Stimulated activated CD4-positive, alpha-beta T cell treated with anti-CD3 and anti-CD28 coated beads, Interleukin-1b, Interleukin-23, amount 100 ng/mL, for 1 hour (primary cell): Measurements from ENCODE around the gene GPR27.

Experiments
- DNase-seq, 2 donors: peaks; one replicate each; pipeline ENCODE4 v3.0.0-alpha.2; 2020; ENCODE audit warnings: low read depth in 2 of 2

The GPR27 gene, protein sequence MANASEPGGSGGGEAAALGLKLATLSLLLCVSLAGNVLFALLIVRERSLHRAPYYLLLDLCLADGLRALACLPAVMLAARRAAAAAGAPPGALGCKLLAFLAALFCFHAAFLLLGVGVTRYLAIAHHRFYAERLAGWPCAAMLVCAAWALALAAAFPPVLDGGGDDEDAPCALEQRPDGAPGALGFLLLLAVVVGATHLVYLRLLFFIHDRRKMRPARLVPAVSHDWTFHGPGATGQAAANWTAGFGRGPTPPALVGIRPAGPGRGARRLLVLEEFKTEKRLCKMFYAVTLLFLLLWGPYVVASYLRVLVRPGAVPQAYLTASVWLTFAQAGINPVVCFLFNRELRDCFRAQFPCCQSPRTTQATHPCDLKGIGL

DNA sequence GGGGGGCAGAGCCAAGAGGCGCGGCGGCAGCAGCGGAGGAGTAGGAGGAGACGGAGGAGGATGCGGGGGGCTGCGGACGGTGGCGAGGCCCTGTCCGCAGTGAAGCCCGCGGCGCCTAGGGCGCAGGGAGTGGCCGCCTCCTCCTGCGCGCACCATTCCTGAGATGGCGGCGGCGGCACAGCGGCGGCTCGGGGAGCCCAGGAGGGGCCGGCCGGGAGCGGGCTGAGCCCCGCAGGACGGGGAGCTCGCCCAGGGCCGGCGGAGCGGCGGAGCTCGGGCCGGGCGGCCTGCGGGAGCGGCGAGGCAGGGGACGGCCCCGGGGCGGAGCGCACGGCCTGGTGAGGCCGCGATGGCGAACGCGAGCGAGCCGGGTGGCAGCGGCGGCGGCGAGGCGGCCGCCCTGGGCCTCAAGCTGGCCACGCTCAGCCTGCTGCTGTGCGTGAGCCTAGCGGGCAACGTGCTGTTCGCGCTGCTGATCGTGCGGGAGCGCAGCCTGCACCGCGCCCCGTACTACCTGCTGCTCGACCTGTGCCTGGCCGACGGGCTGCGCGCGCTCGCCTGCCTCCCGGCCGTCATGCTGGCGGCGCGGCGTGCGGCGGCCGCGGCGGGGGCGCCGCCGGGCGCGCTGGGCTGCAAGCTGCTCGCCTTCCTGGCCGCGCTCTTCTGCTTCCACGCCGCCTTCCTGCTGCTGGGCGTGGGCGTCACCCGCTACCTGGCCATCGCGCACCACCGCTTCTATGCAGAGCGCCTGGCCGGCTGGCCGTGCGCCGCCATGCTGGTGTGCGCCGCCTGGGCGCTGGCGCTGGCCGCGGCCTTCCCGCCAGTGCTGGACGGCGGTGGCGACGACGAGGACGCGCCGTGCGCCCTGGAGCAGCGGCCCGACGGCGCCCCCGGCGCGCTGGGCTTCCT, at the start of gene GPR27:
TSS of gene GPR27 (plus strand) at position 155 of the 909 bp plus-strand sequence. CDS start at position 350, 195 bp downstream.
- no peak for DNase-seq

DNA sequence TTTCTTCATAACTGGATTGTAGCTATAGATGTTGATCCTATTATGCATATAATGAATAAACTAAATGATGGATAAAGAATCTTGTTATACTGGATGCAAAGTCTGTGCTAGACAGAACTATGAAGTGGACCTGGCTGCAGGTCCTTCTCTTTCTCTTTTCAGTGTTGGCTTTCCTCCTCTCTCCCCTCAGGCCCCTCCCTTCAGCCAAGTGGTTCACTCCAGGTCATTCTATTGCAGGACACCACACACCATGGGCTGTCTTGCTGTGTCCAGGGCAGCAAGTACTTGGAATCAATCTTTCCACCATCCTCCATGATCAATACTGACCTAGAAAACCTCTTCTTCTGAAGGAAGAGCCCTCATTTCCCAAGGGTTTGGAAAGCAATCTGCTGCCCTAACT, 48.7 kb upstream of the GPR27 start:
- no peak for DNase-seq

DNA sequence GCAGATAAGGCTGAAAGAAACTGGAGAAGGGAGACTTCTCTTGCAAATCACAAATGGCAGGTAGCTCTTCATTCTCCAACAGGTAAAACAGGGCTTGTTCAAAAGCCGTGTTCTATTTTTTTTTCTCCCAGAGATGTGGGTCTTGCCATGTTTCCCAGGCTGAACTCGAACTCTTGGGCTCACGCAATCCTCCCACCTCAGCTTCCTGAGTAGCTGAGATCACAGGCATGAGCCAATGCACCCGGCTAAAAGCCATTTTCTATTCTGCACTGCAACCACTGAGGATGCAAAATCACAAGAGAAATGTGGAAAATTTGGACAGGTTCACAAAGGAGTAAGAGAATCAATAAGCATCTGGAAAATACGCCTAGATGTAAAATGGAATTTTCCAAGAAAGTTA, 48.0 kb upstream of the GPR27 start:
- DNase-seq, result no peak

DNA sequence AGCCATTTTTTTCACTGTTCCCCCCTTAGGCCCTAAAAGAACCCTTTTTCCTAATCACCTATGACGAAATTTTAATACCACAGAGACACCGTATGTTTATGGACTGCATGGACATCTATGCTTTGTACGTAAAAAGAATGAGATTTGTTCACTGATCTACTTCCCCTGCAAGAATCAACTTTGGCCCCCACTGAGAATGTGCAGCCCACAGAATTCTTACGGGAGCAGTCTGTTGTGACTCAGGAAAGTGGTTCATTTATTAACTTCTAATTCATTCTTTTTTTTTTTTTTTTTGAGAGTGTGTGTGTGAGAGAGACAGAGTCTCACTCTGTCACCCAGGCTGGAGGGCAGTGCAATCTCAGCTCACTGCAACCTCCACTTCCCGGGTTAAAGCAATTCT, 46.1 kb upstream of the GPR27 start:
- no peak for DNase-seq

DNA sequence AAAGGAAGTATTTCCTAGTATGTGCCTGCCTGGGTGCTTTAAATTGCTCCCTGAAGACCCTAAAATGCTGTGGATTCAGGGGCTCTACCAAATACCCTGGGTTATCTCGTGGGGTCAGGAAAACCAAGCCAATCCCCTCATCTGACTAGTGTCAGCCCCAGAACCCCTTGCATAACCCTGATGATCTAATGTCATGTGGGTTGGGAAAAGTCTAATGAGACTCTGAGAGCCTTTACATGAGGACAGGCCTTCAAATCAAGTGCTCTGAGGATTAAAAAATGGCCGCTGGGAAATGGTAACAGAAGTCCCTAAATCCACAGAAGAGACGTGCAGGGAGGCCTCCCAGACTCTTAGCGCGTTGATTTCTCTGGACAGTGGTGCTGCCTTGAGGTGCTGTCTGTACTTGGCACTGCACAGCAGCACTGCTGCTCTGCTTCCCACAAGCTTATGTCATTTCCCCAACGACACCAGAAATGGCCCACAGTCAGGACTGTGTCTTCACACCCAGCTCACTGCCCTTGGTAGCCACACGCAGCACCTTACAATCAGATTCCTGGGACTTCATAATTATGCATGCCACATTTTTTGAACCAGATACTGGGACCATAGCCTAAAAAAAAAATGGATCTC, 45.1 kb upstream of the GPR27 start:
- DNase-seq, result no peak

DNA sequence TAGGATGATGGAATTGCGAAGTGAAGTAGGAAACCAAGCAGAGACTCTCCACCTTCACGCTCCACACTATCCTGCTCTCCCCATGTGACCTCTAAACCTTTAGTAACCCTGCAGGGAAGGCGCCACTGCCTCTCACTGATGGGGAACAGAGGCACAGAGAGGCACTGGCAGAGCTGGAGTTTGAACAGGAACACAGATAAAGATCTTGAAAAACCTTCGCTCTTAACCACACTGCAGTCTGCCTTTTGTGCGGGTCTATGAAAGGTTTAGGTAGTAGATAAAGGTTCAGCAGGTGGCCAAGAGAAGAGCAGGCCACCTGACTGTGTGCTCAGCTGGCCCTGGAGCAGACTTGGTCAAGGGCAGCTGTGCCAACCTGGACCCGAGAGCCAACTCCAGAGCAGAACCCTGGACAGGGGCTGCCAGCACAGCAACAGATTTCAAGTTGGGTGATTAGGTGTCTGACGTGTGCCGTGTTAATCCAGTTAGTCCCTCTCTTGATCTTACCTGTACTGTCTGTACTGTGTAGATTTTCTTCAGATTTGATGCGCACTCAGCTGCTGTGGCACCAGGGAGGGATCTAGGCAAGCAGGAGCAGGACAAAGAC, 43.6 kb upstream of the GPR27 start:
- DNase-seq, result no peak

DNA sequence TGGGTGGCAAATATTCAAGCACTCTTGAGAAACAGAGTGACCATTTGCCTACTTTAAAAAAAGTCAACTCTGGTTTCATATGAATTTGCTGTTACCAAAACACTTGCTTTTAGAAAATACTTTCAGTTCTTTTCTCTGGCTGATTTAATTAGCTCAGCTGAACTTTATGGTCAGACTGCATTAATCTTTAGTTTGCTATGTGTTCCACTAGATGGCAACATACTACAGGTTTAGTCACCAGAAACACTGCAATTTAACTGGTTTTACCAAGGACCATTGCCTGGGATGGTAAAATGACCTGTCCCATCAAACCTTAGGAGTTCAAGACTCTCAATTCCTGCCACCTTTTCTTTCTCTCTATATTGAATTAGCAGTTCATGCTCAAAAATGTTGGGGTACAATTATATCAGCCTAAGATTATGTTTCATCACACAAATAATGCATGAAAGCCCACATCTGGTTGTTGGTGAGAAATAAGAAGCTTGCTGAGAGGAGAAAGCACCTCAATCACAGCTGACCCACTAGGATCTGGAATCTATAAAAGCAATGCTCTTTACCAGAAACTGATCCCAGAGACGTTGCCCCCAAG, 42.7 kb upstream of the GPR27 start:
- no peak for DNase-seq

DNA sequence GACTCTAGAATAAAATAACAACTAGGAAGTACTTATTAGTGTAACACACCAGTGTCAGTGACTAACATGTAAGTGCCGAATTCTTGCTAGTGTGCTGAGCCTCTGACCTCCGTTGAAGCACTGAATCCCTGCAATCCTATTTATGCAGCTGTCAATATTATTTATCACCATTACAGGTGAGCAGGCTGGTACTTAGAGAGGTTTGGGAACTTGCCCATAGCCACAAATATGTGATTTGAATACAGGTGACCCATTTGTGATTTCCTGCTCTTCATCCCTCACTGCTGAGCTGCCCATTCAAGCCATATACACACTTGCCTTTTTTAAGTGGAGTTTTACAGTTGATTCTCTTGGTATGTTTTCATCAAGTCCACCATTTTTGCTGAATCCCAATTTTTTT, 40.6 kb upstream of the GPR27 start:
- DNase-seq, result no peak

DNA sequence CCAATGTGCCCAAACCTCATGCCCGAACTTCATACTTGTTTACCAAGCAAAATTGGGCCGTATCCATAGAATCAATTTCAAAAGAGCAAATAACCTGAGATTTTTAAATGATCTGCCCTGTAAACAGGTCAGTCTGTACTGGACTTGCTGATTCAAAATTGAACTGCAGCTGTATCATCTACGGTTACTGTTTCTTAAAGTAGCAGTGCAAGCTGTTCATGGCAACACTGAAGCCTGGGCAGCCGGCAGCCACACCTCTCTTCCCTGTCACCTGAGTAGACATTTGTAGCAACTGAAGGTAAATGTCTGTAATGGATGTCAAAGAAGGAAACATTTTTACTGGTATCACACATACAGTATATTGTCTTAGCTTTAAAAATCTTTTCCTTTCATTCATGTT, 39.1 kb upstream of the GPR27 start:
- DNase-seq, result no peak

DNA sequence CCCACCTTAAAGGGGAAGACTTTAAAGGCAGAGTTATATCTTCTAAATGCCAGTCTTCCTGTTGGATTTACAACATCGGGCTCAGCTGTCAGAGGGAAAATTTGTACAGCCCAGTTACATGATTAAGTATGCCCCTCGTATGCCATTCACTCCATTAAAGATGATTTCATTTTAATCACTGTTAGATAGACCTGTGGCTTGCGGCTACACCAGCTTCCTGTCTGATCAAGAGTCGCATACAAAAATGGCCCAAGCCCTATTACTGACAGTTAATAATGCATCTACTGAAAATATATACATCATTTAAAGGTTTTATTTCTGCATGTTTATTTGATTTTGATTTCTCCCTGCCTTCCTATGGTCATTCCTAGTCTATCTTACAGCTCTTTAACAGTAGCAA, 35.6 kb upstream of the GPR27 start:
- DNase-seq, result no peak

DNA sequence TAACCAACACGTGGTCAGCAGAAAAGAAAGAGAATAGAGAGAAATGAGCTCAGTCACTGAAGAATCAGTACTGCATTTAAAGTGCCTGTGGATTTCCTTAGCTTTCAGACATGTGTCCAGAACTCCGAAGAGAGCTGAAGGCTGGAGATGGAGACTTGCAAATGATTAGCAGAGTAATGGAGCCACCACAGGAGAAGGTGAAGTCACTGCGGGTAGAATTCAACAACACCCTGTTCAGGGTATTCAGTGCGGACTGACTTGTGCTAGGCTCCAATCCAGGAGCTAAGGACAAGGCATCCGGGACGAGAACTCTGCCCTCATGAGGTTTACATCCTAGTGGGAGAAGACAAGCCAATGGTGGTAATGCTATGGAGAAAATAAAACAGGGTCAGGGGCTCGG, 32.7 kb upstream of the GPR27 start:
- DNase-seq, result no peak

DNA sequence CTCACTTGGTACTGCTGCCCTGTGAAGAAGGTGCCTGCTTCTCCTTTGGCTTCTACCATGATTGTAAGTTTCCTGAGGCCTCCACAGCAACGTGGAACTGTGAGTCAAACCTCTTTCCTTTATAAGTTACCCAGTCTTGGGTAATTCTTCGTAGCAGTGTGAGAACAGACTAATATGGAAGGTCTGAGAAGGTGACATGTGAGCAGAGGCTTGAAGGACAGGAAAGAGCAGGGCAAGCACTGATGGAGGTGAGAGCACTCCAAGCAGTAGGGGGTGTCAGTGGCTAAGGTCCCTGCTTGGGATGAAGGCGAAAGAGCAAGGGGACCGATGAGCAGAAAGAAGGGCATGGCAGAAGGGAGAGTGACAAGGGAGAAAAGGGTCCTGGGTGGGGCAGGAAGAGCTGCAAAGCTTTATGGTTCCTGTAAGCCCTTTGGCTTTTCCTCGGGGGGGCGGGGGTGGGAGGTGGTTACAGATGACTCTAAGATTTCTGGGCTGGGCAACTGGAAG, 32.0 kb upstream of the GPR27 start:
- DNase-seq, result no peak

DNA sequence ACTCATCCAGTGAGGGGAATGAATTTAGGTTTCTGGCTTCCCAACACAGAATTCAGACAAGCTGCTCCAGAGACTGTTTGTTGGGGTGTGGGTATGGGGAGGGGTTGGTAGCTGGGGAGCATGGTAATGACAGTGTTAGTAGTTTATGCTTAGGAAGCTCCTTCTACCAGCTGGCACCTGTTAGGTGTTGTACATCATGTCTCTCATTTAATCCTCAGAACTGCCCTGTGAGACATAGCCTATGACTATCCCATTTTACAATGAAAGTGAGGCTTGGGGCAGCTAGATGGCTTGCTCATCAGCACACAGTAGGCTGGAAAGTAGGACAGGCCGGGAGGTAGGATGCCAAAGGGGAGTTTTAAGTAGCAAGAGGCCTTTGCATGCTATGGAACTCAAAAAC, 31.0 kb upstream of the GPR27 start:
- DNase-seq, result no peak

DNA sequence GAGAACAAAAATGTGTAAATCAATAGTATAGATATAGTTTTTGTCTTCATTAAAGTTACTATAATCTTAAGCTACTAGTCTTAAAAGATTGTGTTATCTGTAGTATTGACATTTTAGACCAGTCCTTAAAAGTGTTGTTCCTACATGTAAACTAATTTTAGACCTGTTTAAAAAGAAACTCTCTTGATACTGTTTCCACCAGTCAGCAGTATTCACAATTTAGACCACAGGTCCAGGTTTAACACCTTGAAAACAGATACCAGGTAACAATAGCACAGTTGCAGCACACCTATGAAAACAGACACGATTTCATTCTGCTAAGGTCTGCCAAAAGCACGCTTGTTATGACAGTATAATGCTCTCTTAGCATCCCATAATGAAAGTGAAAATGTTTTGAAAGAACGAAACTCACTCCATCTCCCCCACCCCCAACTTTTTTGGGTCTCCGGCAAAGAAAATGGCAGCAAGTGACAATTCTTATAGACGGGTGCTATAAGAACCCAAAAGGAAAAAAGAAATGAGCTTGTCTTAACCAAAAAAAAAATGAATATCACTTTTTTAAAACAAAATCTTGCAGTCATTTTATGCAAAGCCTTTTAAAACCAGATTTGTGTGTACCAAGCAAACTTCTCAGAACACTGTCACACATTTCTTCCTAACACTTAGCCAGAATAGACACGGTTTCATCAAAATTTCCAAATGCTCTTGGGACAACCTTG, 30.0 kb upstream of the GPR27 start:
- DNase-seq, result no peak

DNA sequence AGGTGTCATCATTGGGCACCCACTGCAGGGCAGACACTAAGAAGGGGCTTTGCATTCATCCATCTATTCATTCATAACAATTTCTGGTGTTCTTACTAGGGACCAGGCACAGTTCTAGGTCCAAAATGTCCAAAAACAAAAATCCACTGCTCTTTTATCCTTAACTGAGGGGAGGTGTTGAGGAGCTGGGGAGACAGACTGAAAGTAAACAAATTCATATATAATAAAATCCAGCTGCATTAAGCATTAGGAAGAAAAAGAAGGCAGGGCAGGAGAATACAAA, 29.5 kb upstream of the GPR27 start:
- no peak for DNase-seq

DNA sequence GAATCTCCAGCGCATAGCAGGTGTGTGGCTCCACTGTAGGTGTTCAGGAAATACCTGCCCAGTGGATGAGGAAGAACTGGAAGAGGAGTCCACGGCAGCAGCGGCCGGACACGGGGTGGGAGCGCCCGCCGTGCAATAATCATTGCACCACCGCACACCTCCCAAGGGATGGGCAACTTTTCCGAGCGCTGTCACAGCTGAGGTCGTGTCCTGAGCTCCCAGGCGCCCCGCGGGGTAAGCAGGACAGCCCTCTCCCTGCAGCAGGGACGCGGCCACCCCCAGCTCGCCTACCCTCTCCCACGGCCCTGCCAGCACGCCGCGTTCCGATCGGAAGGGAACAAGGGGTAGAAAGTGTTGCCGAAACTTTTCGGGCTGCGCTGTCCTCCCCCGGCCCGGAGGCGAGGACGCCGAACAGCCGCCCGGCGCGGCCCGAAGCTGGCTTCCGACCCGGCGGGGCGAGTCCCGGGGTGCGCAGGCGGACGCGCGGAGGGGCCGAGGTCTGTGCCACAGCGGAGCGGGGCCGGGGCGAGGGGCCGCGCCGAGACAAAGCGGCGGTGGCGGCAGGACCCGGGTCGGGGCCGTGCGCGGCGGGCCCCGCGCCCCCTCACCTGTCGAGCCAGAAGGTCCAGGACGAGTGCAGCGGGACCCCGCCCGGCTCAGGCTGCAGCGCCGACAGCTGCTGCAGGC, 28.9 kb upstream of the GPR27 start:
- DNase-seq, result no peak

DNA sequence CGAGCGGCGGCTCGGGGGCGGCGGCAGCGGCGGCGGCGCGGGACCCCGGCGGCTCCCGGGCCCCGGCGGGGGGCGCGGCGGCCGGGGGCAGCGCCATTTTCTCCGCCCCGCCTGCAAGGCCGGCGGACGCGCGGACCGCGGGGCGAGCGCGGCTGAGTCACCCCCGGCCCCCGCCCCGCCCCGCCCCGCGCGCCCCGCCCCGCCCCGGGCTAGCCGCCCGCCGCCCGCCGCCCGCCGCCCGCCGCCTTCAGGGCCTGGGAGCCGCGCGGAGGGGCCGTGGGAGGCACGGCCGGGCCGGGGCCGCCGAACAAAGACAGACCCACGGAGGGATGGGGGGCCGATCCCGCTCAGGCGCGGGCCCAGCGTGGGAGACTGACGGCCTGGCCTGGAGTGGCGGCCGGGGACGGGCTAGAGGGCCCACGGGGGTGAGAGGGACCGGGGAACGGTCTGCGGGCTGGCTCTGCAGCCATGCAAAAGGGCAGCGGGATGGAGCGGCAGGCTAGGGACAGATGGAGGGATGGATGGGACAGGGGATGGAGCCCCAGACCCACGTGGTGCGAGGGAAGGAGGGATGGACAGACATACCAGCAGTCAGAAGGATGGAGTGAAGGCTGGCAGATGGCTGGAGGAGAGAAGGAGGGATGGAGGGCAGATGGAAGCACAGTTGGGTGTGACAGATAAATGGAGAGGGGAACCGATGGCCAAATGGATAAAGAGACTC, 28.2 kb upstream of the GPR27 start, which contains the start of gene EIF4E3:
TSS of gene EIF4E3 (minus strand) at position 132 of the 721 bp plus-strand sequence. CDS start at position 97, 35 bp downstream.
- DNase-seq, result no peak

DNA sequence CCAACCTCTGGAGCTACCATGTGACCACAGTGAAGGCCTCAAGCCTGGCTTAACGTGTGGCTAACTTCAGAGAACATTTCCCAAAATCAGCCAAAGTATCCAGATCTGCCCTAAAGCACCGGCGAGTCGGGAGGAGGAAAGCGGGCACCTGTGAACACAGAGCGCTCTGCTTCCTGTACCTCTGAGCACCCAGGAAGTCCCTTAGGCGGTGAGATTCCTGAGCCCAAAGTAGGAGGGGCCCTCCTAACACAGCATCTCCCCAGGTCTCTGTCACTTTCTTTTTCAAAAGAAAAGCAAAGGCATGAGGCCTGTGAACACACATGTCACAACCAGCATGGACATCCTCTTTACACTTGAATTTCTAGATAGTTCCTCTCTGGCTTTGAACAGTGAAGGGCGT, 27.5 kb upstream of the GPR27 start:
- DNase-seq, result no peak

DNA sequence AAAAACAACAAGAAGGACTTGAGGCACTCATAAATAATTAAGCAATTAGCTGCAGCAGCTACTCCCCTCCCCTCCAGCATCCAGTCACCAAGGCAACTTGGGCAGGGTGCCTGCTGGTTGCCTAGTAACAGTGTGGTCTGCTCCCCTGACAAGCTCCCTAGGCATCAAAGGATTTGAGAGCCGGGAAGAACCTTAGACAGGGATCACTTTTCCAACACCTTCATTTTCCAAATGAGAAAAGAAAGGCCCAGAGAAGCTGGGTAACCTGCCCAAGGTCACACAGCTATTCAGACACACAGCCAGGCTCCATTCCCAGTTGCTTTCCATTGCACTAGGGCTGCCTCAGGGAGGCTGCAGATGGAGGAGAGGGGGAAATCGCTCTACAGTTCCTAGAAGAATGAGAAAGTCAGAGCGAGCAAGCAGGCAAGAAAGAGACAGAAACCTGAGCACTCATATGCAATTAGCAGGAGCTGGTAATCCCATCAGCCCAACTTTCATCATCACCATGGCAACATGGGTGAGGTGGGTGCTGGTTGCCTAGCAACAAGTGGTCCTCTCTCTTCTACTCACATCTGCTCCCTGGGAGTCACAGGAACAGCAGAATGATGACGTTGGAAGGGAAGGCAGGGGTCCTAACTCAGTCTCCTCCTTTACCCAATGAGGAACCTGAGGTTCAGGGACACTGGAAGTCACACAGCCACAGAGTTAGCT, 24.9 kb upstream of the GPR27 start:
- no peak for DNase-seq
